ENCODE results near the gene PDE9A. TPM values are rescaled to one million over a fixed set of nuclear protein-coding genes. Genes with fewer than 3 reads are reported as not detected.
"Not testable (repeated sequence)": the region's sequence is repeated elsewhere in the genome, so short reads cannot be mapped to it uniquely, and the experiment has no call there.

The PDE9A gene
- total and polyA plus RNA-seq, 2 experiments from 2014 or later, result 6.8 to 14.2 TPM

DNA sequence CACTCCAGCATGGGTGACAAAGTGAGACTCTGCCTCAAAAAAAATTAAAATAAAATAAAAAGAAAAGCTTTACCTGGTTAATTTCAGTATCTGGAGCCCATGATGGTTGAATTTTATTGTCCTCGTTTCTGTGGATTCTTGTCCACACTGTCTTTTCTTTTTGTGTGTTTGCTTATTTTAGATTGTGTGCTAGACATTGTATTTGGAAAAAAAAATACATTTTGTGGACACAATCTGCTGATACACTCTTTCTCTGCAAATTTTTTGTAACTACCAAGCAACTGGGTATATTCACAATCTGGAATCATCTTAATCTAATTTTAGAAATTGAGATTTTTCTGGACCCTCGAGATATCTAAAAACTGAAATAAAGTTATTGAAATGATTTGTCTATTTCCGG is 41.6 kb upstream of the PDE9A start:
- no peaks in the 10 kb centered on the region for H3K36me3 ChIP-seq
- no peaks in the 10 kb centered on the region for H3K9me3 ChIP-seq (ENCODE audit: low read depth)
- no peak for DNase-seq (ENCODE audit: low read depth in 1 of 2, low spot score in 1 of 2)
- H3K27ac ChIP-seq, result no peak overlapping the region
- no peaks in the 10 kb centered on the region for H3K4me1 ChIP-seq (ENCODE audit: low read depth)
- no peak overlapping the region for H3K4me3 ChIP-seq
- TF ChIP-seq, protein P1, sequence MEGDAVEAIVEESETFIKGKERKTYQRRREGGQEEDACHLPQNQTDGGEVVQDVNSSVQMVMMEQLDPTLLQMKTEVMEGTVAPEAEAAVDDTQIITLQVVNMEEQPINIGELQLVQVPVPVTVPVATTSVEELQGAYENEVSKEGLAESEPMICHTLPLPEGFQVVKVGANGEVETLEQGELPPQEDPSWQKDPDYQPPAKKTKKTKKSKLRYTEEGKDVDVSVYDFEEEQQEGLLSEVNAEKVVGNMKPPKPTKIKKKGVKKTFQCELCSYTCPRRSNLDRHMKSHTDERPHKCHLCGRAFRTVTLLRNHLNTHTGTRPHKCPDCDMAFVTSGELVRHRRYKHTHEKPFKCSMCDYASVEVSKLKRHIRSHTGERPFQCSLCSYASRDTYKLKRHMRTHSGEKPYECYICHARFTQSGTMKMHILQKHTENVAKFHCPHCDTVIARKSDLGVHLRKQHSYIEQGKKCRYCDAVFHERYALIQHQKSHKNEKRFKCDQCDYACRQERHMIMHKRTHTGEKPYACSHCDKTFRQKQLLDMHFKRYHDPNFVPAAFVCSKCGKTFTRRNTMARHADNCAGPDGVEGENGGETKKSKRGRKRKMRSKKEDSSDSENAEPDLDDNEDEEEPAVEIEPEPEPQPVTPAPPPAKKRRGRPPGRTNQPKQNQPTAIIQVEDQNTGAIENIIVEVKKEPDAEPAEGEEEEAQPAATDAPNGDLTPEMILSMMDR (IDR thresholded peaks at IDR 0.05; ENCODE audit: low read depth, low read length), result no peak
- no peaks in the 10 kb centered on the region for H3K27me3 ChIP-seq

DNA sequence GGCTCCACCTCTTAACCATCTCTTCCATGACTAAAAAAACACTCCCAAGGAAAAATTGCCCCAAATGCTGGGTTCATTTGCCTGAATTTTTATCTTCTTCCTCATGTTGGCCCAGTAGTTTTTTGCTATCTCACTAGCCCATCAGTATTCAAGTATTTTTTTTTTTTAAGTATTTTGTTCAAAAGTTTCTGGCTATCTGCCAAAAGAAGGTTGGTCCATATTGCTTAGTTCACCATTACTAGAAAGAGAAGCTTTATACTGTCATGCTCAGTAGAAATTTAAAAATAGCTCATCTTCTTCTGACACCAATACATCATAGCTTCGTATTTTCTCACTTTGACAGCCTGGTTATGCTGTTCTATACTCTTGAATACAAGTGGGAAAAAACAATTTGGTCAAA is 41.0 kb upstream of the PDE9A start:
- no peak overlapping the region for H3K4me3 ChIP-seq
- no peaks in the 10 kb centered on the region for H3K36me3 ChIP-seq

DNA sequence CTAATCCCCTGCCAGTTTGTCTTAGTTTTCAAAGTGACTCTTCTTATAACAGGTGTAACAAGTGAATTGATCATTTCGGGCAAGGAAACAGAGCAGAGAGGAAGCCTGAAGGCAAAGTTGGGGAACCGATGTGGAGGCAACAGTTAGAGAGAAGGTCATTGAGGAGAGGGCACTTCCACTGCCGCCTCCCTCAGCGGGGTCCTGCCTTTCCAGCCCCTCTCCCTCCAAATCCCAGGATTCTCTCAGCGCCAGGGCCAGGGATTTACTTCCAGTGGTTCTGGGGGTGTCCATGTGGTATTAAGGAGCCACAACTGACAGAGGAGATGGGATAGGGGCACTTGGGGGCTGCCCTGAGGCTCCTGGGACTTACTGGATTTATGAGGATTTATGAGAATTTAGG is 39.7 kb upstream of the PDE9A start:
- H3K9me3 ChIP-seq (ENCODE audit: low read depth), result no peaks in the 10 kb centered on the region
- H3K4me1 ChIP-seq (ENCODE audit: low read depth), result no peaks in the 10 kb centered on the region
- H3K36me3 ChIP-seq, result no peaks in the 10 kb centered on the region
- DNase-seq (ENCODE audit: low read depth in 1 of 2, low spot score in 1 of 2), result no peak
- H3K27ac ChIP-seq, result no peak overlapping the region
- no peak overlapping the region for H3K4me3 ChIP-seq
- TF ChIP-seq, protein P1 (IDR thresholded peaks at IDR 0.05; ENCODE audit: low read depth, low read length), result no peak
- H3K27me3 ChIP-seq, result no peaks in the 10 kb centered on the region

More for the DNA sequence above, 41.0 kb upstream of the PDE9A start:
- TF ChIP-seq, protein P1 (IDR thresholded peaks at IDR 0.05; ENCODE audit: low read depth, low read length), result no peak
- DNase-seq (ENCODE audit: low read depth in 1 of 2, low spot score in 1 of 2), result no peak
- H3K9me3 ChIP-seq (ENCODE audit: low read depth), result no peaks in the 10 kb centered on the region
- H3K27me3 ChIP-seq, result no peaks in the 10 kb centered on the region
- no peak overlapping the region for H3K27ac ChIP-seq
- no peaks in the 10 kb centered on the region for H3K4me1 ChIP-seq (ENCODE audit: low read depth)

DNA sequence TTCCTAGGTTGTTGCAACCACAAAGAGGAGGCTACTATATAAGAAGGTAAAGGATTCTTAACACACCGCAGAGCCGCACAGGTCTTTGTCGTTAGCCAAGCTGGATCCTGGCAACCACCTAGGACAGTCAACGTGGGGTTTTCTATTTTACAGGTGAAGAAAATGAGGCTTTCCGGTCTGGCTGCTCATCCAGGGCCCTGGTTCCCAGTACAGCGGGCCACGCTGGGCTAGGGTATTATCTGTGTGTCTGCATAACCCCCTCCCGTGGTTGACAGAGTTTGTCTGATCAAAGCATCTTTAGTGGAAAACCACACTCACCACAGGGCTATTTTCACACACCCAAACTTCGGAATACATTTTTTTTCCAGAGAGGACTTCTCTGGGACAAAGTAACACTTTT is 39.0 kb upstream of the PDE9A start:
- Histone ChIP-seq H3K4me1 (ENCODE audit: low read depth) (no peaks in the 10 kb centered on the region), H3K27ac (no peak overlapping the region), H3K27me3 (no peaks in the 10 kb centered on the region), H3K36me3 (no peaks in the 10 kb centered on the region), H3K9me3 (ENCODE audit: low read depth) (no peaks in the 10 kb centered on the region), H3K4me3 (no peak overlapping the region)
- no peak for DNase-seq (ENCODE audit: low read depth in 1 of 2, low spot score in 1 of 2)
- TF ChIP-seq, protein P1 (IDR thresholded peaks at IDR 0.05; ENCODE audit: low read depth, low read length), result no peak

DNA sequence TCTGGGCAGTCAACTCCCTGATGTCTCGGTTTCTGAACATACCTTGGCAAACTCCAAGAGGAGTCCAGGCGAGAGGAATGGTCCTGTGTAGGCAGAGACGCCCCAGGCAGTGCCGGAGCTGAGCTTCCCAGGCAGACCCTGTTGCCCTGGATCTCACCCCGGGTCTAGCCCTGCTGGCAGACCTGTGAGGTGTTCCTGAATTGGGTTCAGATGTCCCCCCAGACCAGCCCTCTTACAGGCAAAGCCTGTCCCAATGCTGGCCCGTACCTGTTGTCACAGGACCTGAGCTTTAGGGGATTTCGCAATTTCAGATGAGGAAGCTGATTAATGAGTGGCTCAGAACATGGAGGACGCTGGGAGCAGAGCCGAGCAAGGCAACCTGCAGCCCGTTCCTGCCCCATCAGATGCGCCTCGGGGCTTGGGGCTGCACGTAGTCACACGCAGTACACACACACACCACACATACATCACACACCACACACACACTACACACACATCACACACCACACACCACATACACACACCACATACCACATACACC is 38.5 kb upstream of the PDE9A start:
- DNase-seq (ENCODE audit: low read depth in 1 of 2, low spot score in 1 of 2), result no peak
- Histone ChIP-seq H3K9me3 (ENCODE audit: low read depth) (no peaks in the 10 kb centered on the region), H3K4me1 (ENCODE audit: low read depth) (no peaks in the 10 kb centered on the region), H3K27me3 (no peaks in the 10 kb centered on the region), H3K4me3 (no peak overlapping the region), H3K36me3 (no peaks in the 10 kb centered on the region), H3K27ac (no peak overlapping the region)
- TF ChIP-seq, protein P1 (IDR thresholded peaks at IDR 0.05; ENCODE audit: low read depth, low read length), result no peak

DNA sequence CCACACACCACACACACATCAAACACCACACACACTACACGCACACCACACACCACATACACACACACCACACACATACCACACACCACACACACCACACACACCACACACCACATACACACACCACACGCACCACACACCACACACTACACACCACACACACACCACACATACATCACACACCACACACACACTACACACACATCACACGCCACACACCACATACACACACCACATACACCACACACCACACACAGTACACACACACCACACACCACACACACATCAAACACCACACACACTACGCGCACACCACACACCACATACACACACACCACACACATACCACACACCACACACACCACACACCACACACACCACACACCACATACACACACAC is 38.0 kb upstream of the PDE9A start:
- not testable (repeated sequence) for H3K9me3 ChIP-seq (ENCODE audit: low read depth); H3K4me3 ChIP-seq; H3K27me3 ChIP-seq; H3K36me3 ChIP-seq; H3K27ac ChIP-seq; H3K4me1 ChIP-seq (ENCODE audit: low read depth); DNase-seq (ENCODE audit: low read depth in 1 of 2, low spot score in 1 of 2)
